GM23338 (cell line): Measurements from ENCODE around the gene TFAP2B. TPM values are rescaled to one million over a fixed set of nuclear protein-coding genes. Genes with fewer than 3 reads are reported as not detected.
A peak's percentile ranks its signal among the peaks of the same experiment; 100 is the strongest.

Experiments used
- ATAC-seq: fragments of 200-7000 bp; cut with Tn5 transposase; 3 replicates; pipeline ENCODE4 v1.9.1; 2020
- DNase-seq: peaks from one replicate; pipeline ENCODE4 v3.0.0-alpha.2; 2015; ENCODE audit warnings: low spot score
- H2AFZ ChIP-seq: fragments of 200-600 bp; sonication (generic); 2 replicates; pipeline ENCODE4 v1.8.0; 2016; ENCODE audit warnings: antibody characterized with exemption, mild to moderate bottlenecking, moderate library complexity
- H3F3A ChIP-seq: fragments of 200-600 bp; sonication (generic); replicated peaks from 2 replicates; pipeline ENCODE4 v1.8.0; 2017; ENCODE audit warnings: antibody characterized with exemption, mixed run types, low read depth
- H3K27ac ChIP-seq: fragments of 200-600 bp; sonication (generic); 2 replicates; pipeline ENCODE4 v1.6.1; 2016; ENCODE audit warnings: low read depth
- H3K27me3 ChIP-seq: fragments of 200-600 bp; sonication (generic); 2 replicates; pipeline ENCODE4 v1.8.0; 2016; ENCODE audit warnings: mild to moderate bottlenecking, mixed run types, moderate library complexity; ENCODE audit not compliant: insufficient read depth
- H3K36me3 ChIP-seq: fragments of 200-600 bp; sonication (generic); 2 replicates; pipeline ENCODE4 v1.8.0; 2016; ENCODE audit warnings: mild to moderate bottlenecking; ENCODE audit not compliant: insufficient read depth
- H3K4me1 ChIP-seq: fragments of 200-600 bp; sonication (generic); 2 replicates; pipeline ENCODE4 v1.8.0; 2016; ENCODE audit warnings: mild to moderate bottlenecking, moderate library complexity; ENCODE audit not compliant: insufficient read depth
- H3K4me2 ChIP-seq: fragments of 200-600 bp; sonication (generic); 2 replicates; pipeline ENCODE4 v1.7.1; 2017; ENCODE audit warnings: mixed run types
- H3K4me3 ChIP-seq: fragments of 200-600 bp; sonication (generic); 2 replicates; pipeline ENCODE4 v1.6.1; 2016; ENCODE audit warnings: mixed run types
- H3K79me2 ChIP-seq: fragments of 200-600 bp; sonication (generic); replicated peaks from 2 replicates; pipeline ENCODE4 v1.8.0; 2017; ENCODE audit warnings: mild to moderate bottlenecking; ENCODE audit not compliant: insufficient read depth
- H3K9me2 ChIP-seq: fragments of 200-600 bp; sonication (generic); 2 replicates; pipeline ENCODE4 v1.8.0; 2017; ENCODE audit not compliant: insufficient read depth
- H4K20me1 ChIP-seq: fragments of 200-600 bp; sonication (generic); replicated peaks from 2 replicates; pipeline ENCODE4 v1.8.0; 2017; ENCODE audit warnings: mild to moderate bottlenecking; ENCODE audit not compliant: insufficient read depth
- H3K27ac Mint-ChIP-seq: 2 replicates; pipeline ENCODE4 v1.8.0; 2020; ENCODE audit warnings: inconsistent platforms, mild to moderate bottlenecking, moderate library complexity, mixed read lengths
- H3K27me3 Mint-ChIP-seq: 3 replicates; pipeline ENCODE4 v1.8.0; 2022; ENCODE audit warnings: low read depth, mild to moderate bottlenecking, moderate library complexity, mixed read lengths, inconsistent platforms; ENCODE audit not compliant: insufficient read depth, poor library complexity
- H3K36me3 Mint-ChIP-seq: 3 replicates; pipeline ENCODE4 v1.8.0; 2021; ENCODE audit warnings: low read depth, mild to moderate bottlenecking, inconsistent platforms, moderate library complexity, mixed read lengths
- H3K4me1 Mint-ChIP-seq: 3 replicates; pipeline ENCODE4 v1.8.0; 2020; ENCODE audit warnings: mild to moderate bottlenecking, inconsistent platforms, mixed read lengths
- H3K4me3 Mint-ChIP-seq: 3 replicates; pipeline ENCODE4 v1.8.0; 2021; ENCODE audit warnings: moderate library complexity, mild to moderate bottlenecking, inconsistent platforms, mixed read lengths
- H3K9me3 Mint-ChIP-seq: 3 replicates; pipeline ENCODE4 v1.8.0; 2020; ENCODE audit warnings: moderate library complexity, mild to moderate bottlenecking, inconsistent platforms, mixed read lengths
- CREB1 ChIP-seq: fragments of 250-450 bp; sonication (Bioruptor Pico); IDR thresholded peaks from 2 replicates; pipeline ENCODE4 v1.5.0; 2020; ENCODE audit warnings: low read depth, mild to moderate bottlenecking, moderate library complexity
- EZH2 ChIP-seq: fragments of 200-600 bp; sonication (generic); IDR thresholded peaks from one replicate; pipeline ENCODE4 v1.8.0; 2017; ENCODE audit warnings: antibody characterized with exemption, mild to moderate bottlenecking, low read depth; ENCODE audit not compliant: unreplicated experiment
- STAT1 ChIP-seq: IDR thresholded peaks from one replicate; pipeline ENCODE4 v1.6.1; 2016; ENCODE audit warnings: antibody characterized with exemption; ENCODE audit not compliant: unreplicated experiment
- ZNF462 ChIP-seq: fragments of 250-450 bp; sonication (Bioruptor Pico); IDR thresholded peaks from 2 replicates; pipeline ENCODE4 v1.5.0; 2020; ENCODE audit warnings: mild to moderate bottlenecking, moderate library complexity
- polyA plus RNA-seq: library from polyadenylated mRNA; unstranded; fragments of >200 nt; fragmentation: Nextera tagmentation; extraction: Ambion mirVana; gene quantifications from 2 replicates; pipeline ENCODE4 v1.2.1, GENCODE V29; 2016
- total RNA-seq: library from RNA; depleted of rRNA; stranded (reverse); fragments of >200 nt; shearing (Covaris generic); gene quantifications from 2 replicates; pipeline ENCODE4 v1.2.3, GENCODE V29; 2014

Gene TFAP2B
- total and polyA plus RNA-seq, 2 experiments from 2014 or later: not detected

GRCh38 chr6:50825375-50826036 lies 6.8 kb downstream of the TFAP2B start:
- H3K4me3 Mint-ChIP-seq: peak overlapping the region; percentile 56
- TF ChIP-seq STAT1 (no peak), ZNF462 (CRISPR knock-in tag) (no peak), CREB1 (no peak), EZH2 (peak; percentile 90)
- H3K4me1 Mint-ChIP-seq: peaks cover 72% of the 10 kb centered on the region

More at GRCh38 chr6:50825375-50826036, 6.8 kb downstream of the TFAP2B start:
- peaks cover 10% of the 10 kb centered on the region for H3K9me3 Mint-ChIP-seq
- Histone ChIP-seq H4K20me1 (peaks cover 8% of the 10 kb centered on the region), H3K4me3 (peak overlapping the region; percentile 46), H3F3A (peaks cover 20% of the 10 kb centered on the region; the same call in 1 of the 2 replicates), H2AFZ (no peak overlapping the region), H3K9me2 (no peaks in the 10 kb centered on the region), H3K79me2 (no peaks in the 10 kb centered on the region), H3K27me3 (peaks cover 100% of the 10 kb centered on the region), H3K36me3 (no peaks in the 10 kb centered on the region), H3K4me1 (peaks cover 96% of the 10 kb centered on the region), H3K4me2 (peak overlapping the region; percentile 75), H3K27ac (no peak overlapping the region)
- ATAC-seq: peak; percentile 41
- peaks cover 98% of the 10 kb centered on the region for H3K27me3 Mint-ChIP-seq
- DNase-seq: no peak
- no peak overlapping the region for H3K27ac Mint-ChIP-seq
- no peaks in the 10 kb centered on the region; the same call in 2 of the 3 replicates for H3K36me3 Mint-ChIP-seq
